ENCODE measurements around the gene ADCY10.

- TF ChIP-seq POLR2AphosphoS5 (IDR thresholded peaks at IDR 0.05; ENCODE audit: low read depth, low read length), result no peak
- TF ChIP-seq REST (IDR thresholded peaks at IDR 0.05; ENCODE audit: insufficient read depth in 1 of 2, low read depth in 2 of 2, low read length in 2 of 2), result no peak
- TF ChIP-seq SIN3A (IDR thresholded peaks at IDR 0.05; ENCODE audit: borderline replicate concordance, insufficient read depth, low read length), result no peak
- no peak for TF ChIP-seq TAF1 (IDR thresholded peaks at IDR 0.05; ENCODE audit: borderline replicate concordance, insufficient read depth, low read length)
- no peak for TF ChIP-seq FOXP2 (optimal IDR thresholded peaks at IDR 0.05; ENCODE audit: borderline replicate concordance, extremely low read depth, extremely low read length, insufficient read depth)
Measured at GRCh38 chr1:167898578-167899222, 15.2 kb downstream of the ADCY10 start.
